ENCODE measurements around the gene DPEP1. TPM values are rescaled to one million over a fixed set of nuclear protein-coding genes. Genes with fewer than 3 reads are reported as not detected.
A peak's percentile ranks its signal among the peaks of the same experiment; 100 is the strongest.

The DPEP1 gene
- total and polyA plus RNA-seq, 8 donors, result 0.31 to 10.4 (median 6.9) TPM

GRCh38 chr16:89655062-89655643 is 41.7 kb downstream of the DPEP1 start:
- Histone ChIP-seq H3K27me3 (no peaks in the 10 kb centered on the region), H3K27ac (no peak overlapping the region), H3K4me3 (no peak overlapping the region), H3K4me1 (peaks cover 12 to 31% of the 10 kb centered on the region in 2 donors), H3K36me3 (peaks cover 0 to 37% of the 10 kb centered on the region in 2 donors), H3K9me3 (no peaks in the 10 kb centered on the region)
- TF ChIP-seq CTCF (IDR thresholded peaks at IDR 0.05), result no peak
- ATAC-seq, result no peak
- DNase-seq, result no peak
- intact Hi-C loops (cut with DNase I), result no loop called here

- Histone ChIP-seq H3K27ac (peak overlapping the region in 1 of 2 donors; percentile 87), H3K27me3 (no peaks in the 10 kb centered on the region), H3K4me1 (peaks cover 12 to 36% of the 10 kb centered on the region in 2 donors), H3K4me3 (peak overlapping the region; percentile 96 to 98), H3K36me3 (peaks cover 0 to 29% of the 10 kb centered on the region in 2 donors), H3K9me3 (no peaks in the 10 kb centered on the region)
- no peak for ATAC-seq
- no peak for TF ChIP-seq CTCF (IDR thresholded peaks at IDR 0.05)
- intact Hi-C loops (cut with DNase I), result no loop called here
- peak in 1 of 4 donors; percentile 77 for DNase-seq
These were observed 43.1 kb downstream of the DPEP1 start for GRCh38 chr16:89656435-89657121.

GRCh38 chr16:89657442-89658220 is 44.2 kb downstream of the DPEP1 start, which contains the start of the genes CHMP1A and SPATA33:
CHMP1A (minus strand) TSS chr16:89657708; CDS start chr16:89657588, 120 bp downstream.
SPATA33 (plus strand) TSS chr16:89657836; CDS start chr16:89657912, 76 bp downstream.
- Histone ChIP-seq H3K9me3 (no peaks in the 10 kb centered on the region), H3K36me3 (peaks cover 0 to 32% of the 10 kb centered on the region in 2 donors), H3K4me1 (peaks cover 12 to 36% of the 10 kb centered on the region in 2 donors), H3K4me3 (peak within 1 kb of the TSS; percentile 96 to 98), H3K27ac (peak within 1 kb of the TSS; percentile 47 to 87), H3K27me3 (no peaks in the 10 kb centered on the region)
- intact Hi-C loops (cut with DNase I), result no loop called here
- DNase-seq, result peak; percentile 89 to 95 (median 92)
- no peak for TF ChIP-seq CTCF (IDR thresholded peaks at IDR 0.05)
- ATAC-seq, result peak; percentile 98

GRCh38 chr16:89658221-89658879 is 44.9 kb downstream of the DPEP1 start:
- H3K9me3 ChIP-seq, result no peaks in the 10 kb centered on the region
- H3K4me3 ChIP-seq, result peak overlapping the region; percentile 96 to 98
- TF ChIP-seq CTCF (IDR thresholded peaks at IDR 0.05), result no peak
- DNase-seq (peak in 1 of 4 donors; percentile 83), ATAC-seq (peak; percentile 29)
- intact Hi-C loops (cut with DNase I), result no loop called here
- peaks cover 0 to 30% of the 10 kb centered on the region in 2 donors for H3K36me3 ChIP-seq
- H3K4me1 ChIP-seq, result peaks cover 12 to 36% of the 10 kb centered on the region in 2 donors
- no peaks in the 10 kb centered on the region for H3K27me3 ChIP-seq
- H3K27ac ChIP-seq, result peak overlapping the region; percentile 47 to 87
